HEK293 (cell line): Measurements from ENCODE around the gene ARID1A.

Experiments
- CTCF ChIA-PET: fragments of 350-600 bp; formaldehyde crosslinking; extraction: SDS; loops from one replicate; lab custom pipeline; 2021; ENCODE audit warnings: antibody characterized with exemption; lab: Yijun Ruan, JAX
- POLR2A ChIA-PET: fragments of 300-600 bp; formaldehyde crosslinking; extraction: SDS; loops from one replicate; lab custom pipeline; 2020; ENCODE audit warnings: antibody characterized with exemption, inconsistent platforms; lab: Yijun Ruan, JAX
- H3K27ac ChIP-seq: fragments of 200-500 bp; sonication (Bioruptor generic); 2 replicates; pipeline ENCODE4 v1.5.1; 2014; ENCODE audit warnings: low read depth, low read length, control low read depth, inconsistent platforms; ENCODE audit errors: extremely low read depth
- H3K36me3 ChIP-seq, 2 experiments: fragments of 200-500 bp in 1 of 2; sonication (Bioruptor generic) in 1 of 2; 1 replicate in 1 of 2; 2 replicates in 1 of 2; pipeline ENCODE4 v1.5.1; 2014 to 2017; ENCODE audit warnings: inconsistent platforms in 2 of 2, low read length in 2 of 2; ENCODE audit not compliant: control insufficient read depth in 2 of 2, insufficient read depth in 1 of 2
- H3K4me1 ChIP-seq: fragments of 200-500 bp; sonication (Bioruptor generic); 2 replicates; pipeline ENCODE4 v1.5.1; 2014; ENCODE audit warnings: mild to moderate bottlenecking, low read length, inconsistent platforms; ENCODE audit not compliant: control insufficient read depth, insufficient read depth
- H3K4me3 ChIP-seq: 2 replicates; pipeline ENCODE4 v1.5.1; 2011; ENCODE audit warnings: low read depth, mild to moderate bottlenecking, control low read depth, low read length, moderate library complexity
- H3K9me3 ChIP-seq: fragments of 200-500 bp; sonication (Bioruptor generic); 2 replicates; pipeline ENCODE4 v1.5.1; 2014; ENCODE audit warnings: low read depth, low read length, inconsistent platforms; ENCODE audit not compliant: control insufficient read depth, insufficient read depth
- KLF7 ChIP-seq: fragments of 450-650 bp; formaldehyde crosslinking; IDR thresholded peaks from 2 replicates; pipeline ENCODE4 v1.5.1; 2016; ENCODE audit warnings: missing biosample characterization, missing genetic modification characterization, borderline replicate concordance
- MEIS1 ChIP-seq: sonication (generic); formaldehyde crosslinking; IDR thresholded peaks from 2 replicates; pipeline ENCODE4 v1.8.1; 2022; ENCODE audit warnings: missing genetic modification reagents, mild to moderate bottlenecking, borderline replicate concordance
- WT1 ChIP-seq: fragments of 450-650 bp; formaldehyde crosslinking; IDR thresholded peaks from 2 replicates; pipeline ENCODE4 v1.5.1; 2016; ENCODE audit warnings: missing biosample characterization, missing genetic modification characterization
- ZBTB17 ChIP-seq: fragments of 450-650 bp; formaldehyde crosslinking; IDR thresholded peaks from 2 replicates; pipeline ENCODE4 v1.5.1; 2016; ENCODE audit warnings: missing biosample characterization, missing genetic modification characterization
- ZBTB44 ChIP-seq: fragments of 450-650 bp; IDR thresholded peaks from 2 replicates; pipeline ENCODE4 v1.5.1; 2018; ENCODE audit warnings: missing biosample characterization, mild to moderate bottlenecking, missing genetic modification characterization
- ZFP69B ChIP-seq: fragments of 450-650 bp; formaldehyde crosslinking; IDR thresholded peaks from 2 replicates; pipeline ENCODE4 v1.5.1; 2016; ENCODE audit warnings: missing biosample characterization, missing genetic modification characterization
- ZNF146 ChIP-seq: fragments of 450-650 bp; formaldehyde crosslinking; IDR thresholded peaks from 2 replicates; pipeline ENCODE4 v1.5.1; 2016; ENCODE audit warnings: missing biosample characterization, missing genetic modification characterization
- ZNF157 ChIP-seq: fragments of 450-650 bp; formaldehyde crosslinking; IDR thresholded peaks from 2 replicates; pipeline ENCODE4 v1.5.1; 2016; ENCODE audit warnings: missing biosample characterization, missing genetic modification characterization
- ZNF510 ChIP-seq: fragments of 450-650 bp; formaldehyde crosslinking; IDR thresholded peaks from 2 replicates; pipeline ENCODE4 v1.5.1; 2018; ENCODE audit warnings: mild to moderate bottlenecking, missing genetic modification characterization, missing biosample characterization; ENCODE audit not compliant: insufficient replicate concordance
- ZNF549 ChIP-seq: fragments of 450-650 bp; IDR thresholded peaks from 2 replicates; pipeline ENCODE4 v1.5.1; 2018; ENCODE audit warnings: missing biosample characterization, missing genetic modification characterization, mild to moderate bottlenecking, inconsistent platforms, moderate library complexity
- ZNF561 ChIP-seq: fragments of 450-650 bp; IDR thresholded peaks from 2 replicates; pipeline ENCODE4 v1.5.1; 2018; ENCODE audit warnings: missing biosample characterization, missing genetic modification characterization, borderline replicate concordance
- ZNF626 ChIP-seq: fragments of 450-650 bp; sonication (Bioruptor Pico); formaldehyde crosslinking; IDR thresholded peaks from 2 replicates; pipeline ENCODE4 v1.5.1; 2018; ENCODE audit warnings: missing biosample characterization, missing genetic modification characterization, inconsistent platforms
- ZNF76 ChIP-seq: fragments of 450-650 bp; formaldehyde crosslinking; IDR thresholded peaks from 2 replicates; pipeline ENCODE4; 2016; ENCODE audit warnings: low read depth, missing biosample characterization, missing genetic modification characterization, borderline replicate concordance
- ZNF776 ChIP-seq: fragments of 450-650 bp; formaldehyde crosslinking; IDR thresholded peaks from 2 replicates; pipeline ENCODE4 v1.5.0; 2017; ENCODE audit warnings: missing biosample characterization, missing genetic modification characterization, borderline replicate concordance
- TF ChIP-seq, protein P1 (sequence below): IDR thresholded peaks from 2 replicates; pipeline ENCODE4 v1.6.1; 2011; ENCODE audit warnings: mild to moderate bottlenecking, low read depth, low read length, borderline replicate concordance
- TF ChIP-seq, protein P2 (sequence below): fragments of 450-650 bp; formaldehyde crosslinking; IDR thresholded peaks from 2 replicates; pipeline ENCODE4 v1.5.1; 2016; ENCODE audit warnings: missing biosample characterization, missing genetic modification characterization
- TF ChIP-seq, protein P3 (sequence below): fragments of 450-650 bp; formaldehyde crosslinking; IDR thresholded peaks from 2 replicates; pipeline ENCODE4 v1.5.1; 2016; ENCODE audit warnings: missing biosample characterization, missing genetic modification characterization
- TF ChIP-seq, protein P4 (sequence below): fragments of 450-650 bp; formaldehyde crosslinking; IDR thresholded peaks from 2 replicates; pipeline ENCODE4 v1.5.1; 2017; ENCODE audit warnings: missing biosample characterization, missing genetic modification characterization
- TF ChIP-seq, protein P5 (sequence below): fragments of 450-650 bp; formaldehyde crosslinking; IDR thresholded peaks from 2 replicates; pipeline ENCODE4 v1.5.1; 2017; ENCODE audit warnings: missing biosample characterization, missing genetic modification characterization
- TF ChIP-seq, protein P6 (sequence below): fragments of 450-650 bp; formaldehyde crosslinking; IDR thresholded peaks from 2 replicates; pipeline ENCODE4 v1.5.1; 2016; ENCODE audit warnings: missing biosample characterization, missing genetic modification characterization

Gene ARID1A

DNA sequence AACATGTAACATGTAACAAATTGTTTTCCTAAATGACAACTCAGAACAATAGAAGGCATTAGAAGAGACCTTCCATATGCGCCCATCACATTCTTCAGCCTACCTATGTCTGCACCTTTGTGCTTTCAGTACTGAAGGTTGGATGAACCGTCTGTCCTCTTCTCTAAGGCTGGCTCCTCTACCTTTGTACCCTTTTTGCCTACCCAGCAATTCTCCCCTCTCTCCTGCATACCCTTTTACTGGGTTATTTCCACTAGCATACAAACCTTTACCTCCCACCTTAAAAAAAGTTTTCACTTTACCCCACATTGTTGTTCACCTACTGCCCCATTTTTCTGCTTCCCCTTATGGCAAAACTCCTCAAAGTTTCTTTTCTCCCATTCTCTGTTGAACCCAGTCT lies 97.1 kb downstream of the ARID1A start (continued):
- TF ChIP-seq ZNF157 (tag by site-specific recombination) (no peak), ZNF510 (no peak), ZNF549 (tag by site-specific recombination) (no peak), ZNF561 (tag by site-specific recombination) (no peak), ZBTB44 (tag by site-specific recombination) (no peak), ZBTB17 (tag by site-specific recombination) (no peak)
- TF ChIP-seq, protein P1, sequence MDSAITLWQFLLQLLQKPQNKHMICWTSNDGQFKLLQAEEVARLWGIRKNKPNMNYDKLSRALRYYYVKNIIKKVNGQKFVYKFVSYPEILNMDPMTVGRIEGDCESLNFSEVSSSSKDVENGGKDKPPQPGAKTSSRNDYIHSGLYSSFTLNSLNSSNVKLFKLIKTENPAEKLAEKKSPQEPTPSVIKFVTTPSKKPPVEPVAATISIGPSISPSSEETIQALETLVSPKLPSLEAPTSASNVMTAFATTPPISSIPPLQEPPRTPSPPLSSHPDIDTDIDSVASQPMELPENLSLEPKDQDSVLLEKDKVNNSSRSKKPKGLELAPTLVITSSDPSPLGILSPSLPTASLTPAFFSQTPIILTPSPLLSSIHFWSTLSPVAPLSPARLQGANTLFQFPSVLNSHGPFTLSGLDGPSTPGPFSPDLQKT = no peak
- TF ChIP-seq, protein P2, sequence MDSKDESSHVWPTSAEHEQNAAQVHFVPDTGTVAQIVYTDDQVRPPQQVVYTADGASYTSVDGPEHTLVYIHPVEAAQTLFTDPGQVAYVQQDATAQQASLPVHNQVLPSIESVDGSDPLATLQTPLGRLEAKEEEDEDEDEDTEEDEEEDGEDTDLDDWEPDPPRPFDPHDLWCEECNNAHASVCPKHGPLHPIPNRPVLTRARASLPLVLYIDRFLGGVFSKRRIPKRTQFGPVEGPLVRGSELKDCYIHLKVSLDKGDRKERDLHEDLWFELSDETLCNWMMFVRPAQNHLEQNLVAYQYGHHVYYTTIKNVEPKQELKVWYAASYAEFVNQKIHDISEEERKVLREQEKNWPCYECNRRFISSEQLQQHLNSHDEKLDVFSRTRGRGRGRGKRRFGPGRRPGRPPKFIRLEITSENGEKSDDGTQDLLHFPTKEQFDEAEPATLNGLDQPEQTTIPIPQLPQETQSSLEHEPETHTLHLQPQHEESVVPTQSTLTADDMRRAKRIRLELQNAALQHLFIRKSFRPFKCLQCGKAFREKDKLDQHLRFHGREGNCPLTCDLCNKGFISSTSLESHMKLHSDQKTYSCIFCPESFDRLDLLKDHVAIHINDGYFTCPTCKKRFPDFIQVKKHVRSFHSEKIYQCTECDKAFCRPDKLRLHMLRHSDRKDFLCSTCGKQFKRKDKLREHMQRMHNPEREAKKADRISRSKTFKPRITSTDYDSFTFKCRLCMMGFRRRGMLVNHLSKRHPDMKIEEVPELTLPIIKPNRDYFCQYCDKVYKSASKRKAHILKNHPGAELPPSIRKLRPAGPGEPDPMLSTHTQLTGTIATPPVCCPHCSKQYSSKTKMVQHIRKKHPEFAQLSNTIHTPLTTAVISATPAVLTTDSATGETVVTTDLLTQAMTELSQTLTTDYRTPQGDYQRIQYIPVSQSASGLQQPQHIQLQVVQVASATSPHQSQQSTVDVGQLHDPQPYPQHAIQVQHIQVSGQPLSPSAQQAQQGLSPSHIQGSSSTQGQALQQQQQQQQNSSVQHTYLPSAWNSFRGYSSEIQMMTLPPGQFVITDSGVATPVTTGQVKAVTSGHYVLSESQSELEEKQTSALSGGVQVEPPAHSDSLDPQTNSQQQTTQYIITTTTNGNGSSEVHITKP (tag by site-specific recombination) = no peak
- TF ChIP-seq, all 188 proteins: peak for 0

- Histone ChIP-seq H3K4me3 (no peak overlapping the region), H3K9me3 (no peaks in the 10 kb centered on the region), H3K36me3 (peaks cover 0 to 30% of the 10 kb centered on the region in 2 experiments; a peak in 2 of 3 replicates), H3K4me1 (no peaks in the 10 kb centered on the region), H3K27ac (no peak overlapping the region)
- ChIA-PET CTCF (interaction anchor here (0.9 to 1.1 kb wide), 2 partner anchors 95 to 192 kb away, joined by 3 to 7 read pairs; no protein-coding TSS in a partner anchor), POLR2A (no interaction called here)
- TF ChIP-seq ZNF76 (no peak), ZFP69B (tag by site-specific recombination) (no peak), ZNF626 (tag by site-specific recombination) (no peak), KLF7 (tag by site-specific recombination) (no peak), ZNF146 (tag by site-specific recombination) (no peak), ZNF776 (tag by site-specific recombination) (no peak), MEIS1 (CRISPR knock-in tag) (no peak), WT1 (no peak)
- TF ChIP-seq, protein P3, sequence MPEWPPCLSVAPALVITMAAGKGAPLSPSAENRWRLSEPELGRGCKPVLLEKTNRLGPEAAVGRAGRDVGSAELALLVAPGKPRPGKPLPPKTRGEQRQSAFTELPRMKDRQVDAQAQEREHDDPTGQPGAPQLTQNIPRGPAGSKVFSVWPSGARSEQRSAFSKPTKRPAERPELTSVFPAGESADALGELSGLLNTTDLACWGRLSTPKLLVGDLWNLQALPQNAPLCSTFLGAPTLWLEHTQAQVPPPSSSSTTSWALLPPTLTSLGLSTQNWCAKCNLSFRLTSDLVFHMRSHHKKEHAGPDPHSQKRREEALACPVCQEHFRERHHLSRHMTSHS (tag by site-specific recombination) = no peak
- TF ChIP-seq, protein P4, sequence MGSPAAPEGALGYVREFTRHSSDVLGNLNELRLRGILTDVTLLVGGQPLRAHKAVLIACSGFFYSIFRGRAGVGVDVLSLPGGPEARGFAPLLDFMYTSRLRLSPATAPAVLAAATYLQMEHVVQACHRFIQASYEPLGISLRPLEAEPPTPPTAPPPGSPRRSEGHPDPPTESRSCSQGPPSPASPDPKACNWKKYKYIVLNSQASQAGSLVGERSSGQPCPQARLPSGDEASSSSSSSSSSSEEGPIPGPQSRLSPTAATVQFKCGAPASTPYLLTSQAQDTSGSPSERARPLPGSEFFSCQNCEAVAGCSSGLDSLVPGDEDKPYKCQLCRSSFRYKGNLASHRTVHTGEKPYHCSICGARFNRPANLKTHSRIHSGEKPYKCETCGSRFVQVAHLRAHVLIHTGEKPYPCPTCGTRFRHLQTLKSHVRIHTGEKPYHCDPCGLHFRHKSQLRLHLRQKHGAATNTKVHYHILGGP = no peak
- TF ChIP-seq, protein P5, sequence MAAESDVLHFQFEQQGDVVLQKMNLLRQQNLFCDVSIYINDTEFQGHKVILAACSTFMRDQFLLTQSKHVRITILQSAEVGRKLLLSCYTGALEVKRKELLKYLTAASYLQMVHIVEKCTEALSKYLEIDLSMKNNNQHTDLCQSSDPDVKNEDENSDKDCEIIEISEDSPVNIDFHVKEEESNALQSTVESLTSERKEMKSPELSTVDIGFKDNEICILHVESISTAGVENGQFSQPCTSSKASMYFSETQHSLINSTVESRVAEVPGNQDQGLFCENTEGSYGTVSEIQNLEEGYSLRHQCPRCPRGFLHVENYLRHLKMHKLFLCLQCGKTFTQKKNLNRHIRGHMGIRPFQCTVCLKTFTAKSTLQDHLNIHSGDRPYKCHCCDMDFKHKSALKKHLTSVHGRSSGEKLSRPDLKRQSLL (tag by site-specific recombination) = no peak
- TF ChIP-seq, protein P6, sequence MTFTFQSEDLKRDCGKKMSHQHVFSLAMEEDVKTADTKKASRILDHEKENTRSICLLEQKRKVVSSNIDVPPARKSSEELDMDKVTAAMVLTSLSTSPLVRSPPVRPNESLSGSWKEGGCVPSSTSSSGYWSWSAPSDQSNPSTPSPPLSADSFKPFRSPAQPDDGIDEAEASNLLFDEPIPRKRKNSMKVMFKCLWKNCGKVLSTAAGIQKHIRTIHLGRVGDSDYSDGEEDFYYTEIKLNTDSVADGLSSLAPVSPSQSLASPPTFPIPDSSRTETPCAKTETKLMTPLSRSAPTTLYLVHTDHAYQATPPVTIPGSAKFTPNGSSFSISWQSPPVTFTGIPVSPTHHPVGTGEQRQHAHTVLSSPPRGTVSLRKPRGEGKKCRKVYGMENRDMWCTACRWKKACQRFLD (tag by site-specific recombination) = no peak
These were observed 98.6 kb downstream of the ARID1A start for GRCh38 chr1:26794391-26794790.
